ENCODE measurements around the gene CACNA1D. TPM values are rescaled to one million over a fixed set of nuclear protein-coding genes. Genes with fewer than 3 reads are reported as not detected.
A peak's percentile ranks its signal among the peaks of the same experiment; 100 is the strongest.

CACNA1D gene
- total and polyA plus RNA-seq, 2 experiments from 2014 or later = 5.2 to 27.8 TPM

GRCh38 chr3:53704363-53704725 lies 209.9 kb downstream of the CACNA1D start:
- no peaks in the 10 kb centered on the region for H3K27me3 ChIP-seq
- no peak for TF ChIP-seq EZH2phosphoT487 (IDR thresholded peaks at IDR 0.05; ENCODE audit: low read depth, severe bottlenecking, unreplicated experiment)
- no peak for TF ChIP-seq CTCF (IDR thresholded peaks at IDR 0.05; ENCODE audit: poor library complexity)
- TF ChIP-seq EZH2 (IDR thresholded peaks at IDR 0.05; ENCODE audit: borderline replicate concordance) = no peak
- WGBS (ENCODE audit: low lambda C conversion rate, missing lambda C conversion rate) = 93% methylated on average over 4 of the region's 4 CpGs
- H2AFZ ChIP-seq = no peak overlapping the region
- no peaks in the 10 kb centered on the region for H4K20me1 ChIP-seq (ENCODE audit: insufficient read depth, poor library complexity, severe bottlenecking)
- no peaks in the 10 kb centered on the region for H3K36me3 ChIP-seq (replicated peaks; ENCODE audit: insufficient read depth, low read depth)
- H3K4me3 ChIP-seq = no peak overlapping the region
- H3K79me2 ChIP-seq = no peaks in the 10 kb centered on the region
- H3K9me2 ChIP-seq (replicated peaks; ENCODE audit: insufficient read depth) = no peaks in the 10 kb centered on the region
- no peak overlapping the region for H3K4me2 ChIP-seq
- no peak overlapping the region for H3K27ac ChIP-seq
- H3K9me3 ChIP-seq (ENCODE audit: low read depth) = no peaks in the 10 kb centered on the region
- no peak for DNase-seq (ENCODE audit: low spot score)
- peaks cover 17% of the 10 kb centered on the region for H3K4me1 ChIP-seq (ENCODE audit: insufficient read depth)

GRCh38 chr3:53705024-53705745 lies 210.8 kb downstream of the CACNA1D start:
- DNase-seq (ENCODE audit: low spot score) = no peak
- H3K4me1 ChIP-seq (ENCODE audit: insufficient read depth) = peaks cover 17% of the 10 kb centered on the region
- H4K20me1 ChIP-seq (ENCODE audit: insufficient read depth, poor library complexity, severe bottlenecking) = no peaks in the 10 kb centered on the region
- TF ChIP-seq EZH2 (IDR thresholded peaks at IDR 0.05; ENCODE audit: borderline replicate concordance) = no peak
- no peaks in the 10 kb centered on the region for H3K9me3 ChIP-seq (ENCODE audit: low read depth)
- H3K9me2 ChIP-seq (replicated peaks; ENCODE audit: insufficient read depth) = no peaks in the 10 kb centered on the region
- no peak overlapping the region for H3K4me2 ChIP-seq
- no peaks in the 10 kb centered on the region for H3K79me2 ChIP-seq
- H2AFZ ChIP-seq = no peak overlapping the region
- 68% methylated on average over 11 of the region's 11 CpGs for WGBS (ENCODE audit: low lambda C conversion rate, missing lambda C conversion rate)
- H3K27ac ChIP-seq = peak overlapping the region; percentile 28
- H3K4me3 ChIP-seq = no peak overlapping the region
- no peaks in the 10 kb centered on the region for H3K36me3 ChIP-seq (replicated peaks; ENCODE audit: insufficient read depth, low read depth)
- no peaks in the 10 kb centered on the region for H3K27me3 ChIP-seq

- no peak for DNase-seq (ENCODE audit: low spot score)
- 100% methylated on average over 4 of the region's 4 CpGs for WGBS (ENCODE audit: low lambda C conversion rate, missing lambda C conversion rate)
- TF ChIP-seq EZH2phosphoT487 (IDR thresholded peaks at IDR 0.05; ENCODE audit: low read depth, severe bottlenecking, unreplicated experiment) (no peak), CTCF (IDR thresholded peaks at IDR 0.05; ENCODE audit: poor library complexity) (no peak), EZH2 (IDR thresholded peaks at IDR 0.05; ENCODE audit: borderline replicate concordance) (no peak)
Measured at GRCh38 chr3:53705774-53706173, 211.4 kb downstream of the CACNA1D start.

GRCh38 chr3:53707222-53707621 lies 212.8 kb downstream of the CACNA1D start:
- Histone ChIP-seq H3K9me3 (ENCODE audit: low read depth) (no peaks in the 10 kb centered on the region), H3K9me2 (replicated peaks; ENCODE audit: insufficient read depth) (no peaks in the 10 kb centered on the region), H3K36me3 (replicated peaks; ENCODE audit: insufficient read depth, low read depth) (no peaks in the 10 kb centered on the region), H3K4me1 (ENCODE audit: insufficient read depth) (peaks cover 17% of the 10 kb centered on the region), H4K20me1 (ENCODE audit: insufficient read depth, poor library complexity, severe bottlenecking) (no peaks in the 10 kb centered on the region), H3K4me3 (no peak overlapping the region), H2AFZ (no peak overlapping the region), H3K27ac (no peak overlapping the region), H3K4me2 (no peak overlapping the region), H3K79me2 (no peaks in the 10 kb centered on the region), H3K27me3 (no peaks in the 10 kb centered on the region)
- DNase-seq (ENCODE audit: low spot score) = no peak
- TF ChIP-seq EZH2phosphoT487 (IDR thresholded peaks at IDR 0.05; ENCODE audit: low read depth, severe bottlenecking, unreplicated experiment) (no peak), CTCF (IDR thresholded peaks at IDR 0.05; ENCODE audit: poor library complexity) (no peak), EZH2 (IDR thresholded peaks at IDR 0.05; ENCODE audit: borderline replicate concordance) (no peak)

More at GRCh38 chr3:53705774-53706173, 211.4 kb downstream of the CACNA1D start:
- Histone ChIP-seq H2AFZ (no peak overlapping the region), H3K9me2 (replicated peaks; ENCODE audit: insufficient read depth) (no peaks in the 10 kb centered on the region), H3K27me3 (no peaks in the 10 kb centered on the region), H3K36me3 (replicated peaks; ENCODE audit: insufficient read depth, low read depth) (no peaks in the 10 kb centered on the region), H3K4me3 (no peak overlapping the region), H3K4me1 (ENCODE audit: insufficient read depth) (peaks cover 17% of the 10 kb centered on the region), H3K4me2 (no peak overlapping the region), H3K27ac (peak overlapping the region; percentile 28), H4K20me1 (ENCODE audit: insufficient read depth, poor library complexity, severe bottlenecking) (no peaks in the 10 kb centered on the region), H3K79me2 (no peaks in the 10 kb centered on the region), H3K9me3 (ENCODE audit: low read depth) (no peaks in the 10 kb centered on the region)
